GM12874 (cell line): ENCODE measurements around the gene MIER1.

Source experiments
- TF ChIP-seq, protein P1 (sequence below): IDR thresholded peaks from 2 replicates; pipeline ENCODE4 v1.5.1; 2011; ENCODE audit warnings: low read depth, mild to moderate bottlenecking, control low read depth, low read length, moderate library complexity; ENCODE audit not compliant: insufficient read depth

Gene MIER1

GRCh38 chr1:66924756-66925557 lies at the start of gene MIER1, which contains the start of gene DNAI4:
Gene MIER1, plus strand, starts transcription at chr1:66924990. Its CDS starts 39 bp downstream, at chr1:66925029.
Gene DNAI4, minus strand, starts transcription at chr1:66924856. Its CDS starts 25 bp downstream, at chr1:66924831.
- TF ChIP-seq, protein P1, sequence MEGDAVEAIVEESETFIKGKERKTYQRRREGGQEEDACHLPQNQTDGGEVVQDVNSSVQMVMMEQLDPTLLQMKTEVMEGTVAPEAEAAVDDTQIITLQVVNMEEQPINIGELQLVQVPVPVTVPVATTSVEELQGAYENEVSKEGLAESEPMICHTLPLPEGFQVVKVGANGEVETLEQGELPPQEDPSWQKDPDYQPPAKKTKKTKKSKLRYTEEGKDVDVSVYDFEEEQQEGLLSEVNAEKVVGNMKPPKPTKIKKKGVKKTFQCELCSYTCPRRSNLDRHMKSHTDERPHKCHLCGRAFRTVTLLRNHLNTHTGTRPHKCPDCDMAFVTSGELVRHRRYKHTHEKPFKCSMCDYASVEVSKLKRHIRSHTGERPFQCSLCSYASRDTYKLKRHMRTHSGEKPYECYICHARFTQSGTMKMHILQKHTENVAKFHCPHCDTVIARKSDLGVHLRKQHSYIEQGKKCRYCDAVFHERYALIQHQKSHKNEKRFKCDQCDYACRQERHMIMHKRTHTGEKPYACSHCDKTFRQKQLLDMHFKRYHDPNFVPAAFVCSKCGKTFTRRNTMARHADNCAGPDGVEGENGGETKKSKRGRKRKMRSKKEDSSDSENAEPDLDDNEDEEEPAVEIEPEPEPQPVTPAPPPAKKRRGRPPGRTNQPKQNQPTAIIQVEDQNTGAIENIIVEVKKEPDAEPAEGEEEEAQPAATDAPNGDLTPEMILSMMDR, result no peak

DNA sequence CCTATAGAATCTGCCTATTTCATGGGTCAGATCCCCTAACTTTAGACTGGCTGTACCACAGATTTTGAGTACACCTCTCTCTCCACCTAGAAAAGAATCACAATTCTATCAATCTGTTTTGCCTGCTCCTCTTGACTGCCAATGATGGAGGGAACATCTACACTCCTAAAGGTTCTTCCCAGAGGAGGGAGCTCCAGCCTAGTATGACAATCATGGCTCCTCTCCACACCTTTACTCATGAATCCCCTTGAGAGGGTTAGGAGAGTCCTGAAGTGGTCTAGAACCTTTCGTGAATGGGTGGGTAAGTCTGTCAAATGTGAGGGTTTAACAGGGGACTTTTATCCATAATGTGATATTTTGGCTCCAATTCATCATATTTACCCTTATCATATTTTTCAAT lies 48.1 kb upstream of the MIER1 start:
- TF ChIP-seq, protein P1, result no peak

DNA sequence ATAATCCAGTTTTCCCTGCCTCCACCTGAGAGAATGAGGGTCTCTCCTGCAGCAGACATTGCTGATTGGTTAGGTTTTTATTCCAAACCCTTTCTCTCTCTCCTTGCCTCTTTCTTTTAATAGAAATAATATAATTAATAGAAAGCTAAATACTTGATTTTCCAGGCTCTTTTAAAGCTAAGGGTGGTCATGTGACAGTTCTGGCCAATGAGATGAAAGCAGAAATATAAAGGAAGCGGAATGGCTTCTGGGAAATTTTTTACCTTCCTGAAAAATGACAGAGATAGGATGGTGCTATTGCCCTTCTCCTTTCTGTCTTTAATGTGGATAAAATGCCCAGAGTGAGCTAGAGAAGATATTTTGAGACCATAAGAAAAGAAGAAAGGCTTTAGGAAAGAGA lies 35.8 kb upstream of the MIER1 start:
- TF ChIP-seq, protein P1, result no peak

DNA sequence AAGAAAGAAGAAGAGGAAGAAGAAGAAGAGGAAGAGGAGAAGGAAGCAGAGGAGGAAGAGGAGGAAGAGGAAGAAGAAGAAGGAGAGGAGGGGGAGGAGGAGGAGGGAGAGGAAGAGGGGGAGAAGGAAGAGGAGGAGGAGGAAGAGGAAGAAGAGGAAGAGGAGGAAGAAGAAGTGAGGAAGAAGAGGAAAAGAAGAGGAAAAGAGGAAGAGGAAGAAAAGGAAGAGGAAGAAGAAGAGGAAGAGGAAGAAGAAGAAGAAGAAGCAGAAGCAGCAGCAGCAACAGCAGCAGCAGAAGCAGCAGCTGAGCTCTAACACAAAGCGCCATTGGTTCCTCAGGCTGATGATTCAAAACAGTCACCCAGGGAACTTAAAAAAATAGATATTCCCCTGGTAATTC lies 34.2 kb upstream of the MIER1 start:
- TF ChIP-seq, protein P1, result no peak

DNA sequence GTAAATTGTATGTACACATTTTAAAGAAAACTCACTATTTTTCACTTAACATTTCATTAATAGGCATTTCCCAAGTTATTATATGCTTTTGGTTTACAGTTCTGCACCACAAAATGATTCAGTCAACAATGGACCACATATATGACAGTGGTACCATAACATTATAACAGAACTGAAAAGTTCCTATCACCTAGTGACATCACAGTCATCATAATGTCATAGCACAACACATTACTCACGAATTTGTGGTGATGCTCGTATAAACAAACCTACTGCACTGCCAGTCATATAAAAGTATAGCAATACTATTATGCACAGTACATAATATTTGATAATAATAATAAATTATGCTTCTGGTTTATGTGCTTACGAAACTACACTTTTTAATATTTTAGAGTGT lies 31.1 kb upstream of the MIER1 start:
- TF ChIP-seq, protein P1, result no peak

GRCh38 chr1:66916320-66916719 lies 8.5 kb upstream of the MIER1 start:
- TF ChIP-seq, protein P1, result no peak

- TF ChIP-seq, protein P1, result no peak
These were observed 7.3 kb upstream of the MIER1 start for GRCh38 chr1:66917476-66917875.
